Loucy (cell line): ENCODE data around the gene CACNB2.

Experiments
- H2AFZ ChIP-seq: fragments of 200-600 bp; sonication (generic); 2 replicates; pipeline ENCODE4 v1.6.0; 2016; ENCODE audit warnings: antibody characterized with exemption, mild to moderate bottlenecking, low read length, moderate library complexity
- H3F3A ChIP-seq: fragments of 200-600 bp; 2 replicates; pipeline ENCODE4 v1.6.0; 2016; ENCODE audit warnings: antibody characterized with exemption, low read depth, mild to moderate bottlenecking
- H3K27me3 ChIP-seq: fragments of 200-600 bp; sonication (generic); 2 replicates; pipeline ENCODE4 v1.6.1; 2014; ENCODE audit warnings: low read length, mild to moderate bottlenecking; ENCODE audit not compliant: insufficient read depth, poor library complexity, severe bottlenecking
- H3K36me3 ChIP-seq: fragments of 200-600 bp; sonication (generic); 2 replicates; pipeline ENCODE4 v1.6.1; 2016; ENCODE audit warnings: low read length; ENCODE audit not compliant: insufficient read depth
- H3K4me1 ChIP-seq: fragments of 200-600 bp; sonication (generic); 2 replicates; pipeline ENCODE4 v1.5.1; 2014; ENCODE audit warnings: low read length, mild to moderate bottlenecking; ENCODE audit not compliant: insufficient read depth, poor library complexity, severe bottlenecking
- H3K4me2 ChIP-seq: fragments of 200-600 bp; sonication (generic); 2 replicates; pipeline ENCODE4 v1.6.0; 2014; ENCODE audit warnings: antibody characterized with exemption, low read length, low read depth, mild to moderate bottlenecking; ENCODE audit not compliant: poor library complexity, severe bottlenecking
- H3K4me3 ChIP-seq: fragments of 200-600 bp; sonication (generic); 2 replicates; pipeline ENCODE4 v1.5.1; 2014; ENCODE audit warnings: low read length, mild to moderate bottlenecking, mixed read lengths; ENCODE audit not compliant: poor library complexity, severe bottlenecking
- H3K79me2 ChIP-seq: fragments of 200-600 bp; sonication (generic); 2 replicates; pipeline ENCODE4 v1.6.1; 2014; ENCODE audit warnings: low read length; ENCODE audit not compliant: insufficient read depth
- H3K9ac ChIP-seq: fragments of 200-600 bp; sonication (generic); 2 replicates; pipeline ENCODE4 v1.6.0; 2014; ENCODE audit warnings: mild to moderate bottlenecking, low read depth, low read length, moderate library complexity; ENCODE audit not compliant: poor library complexity, severe bottlenecking
- H3K9me2 ChIP-seq: fragments of 200-600 bp; sonication (generic); replicated peaks from 2 replicates; pipeline ENCODE4 v1.6.1; 2016; ENCODE audit warnings: low read depth, low read length, mixed read lengths
- H3K9me3 ChIP-seq: fragments of 200-600 bp; sonication (generic); 2 replicates; pipeline ENCODE4 v1.6.1; 2014; ENCODE audit warnings: mild to moderate bottlenecking, antibody characterized with exemption, low read length, low read depth; ENCODE audit not compliant: insufficient read depth
- H4K20me1 ChIP-seq: fragments of 200-600 bp; sonication (generic); 2 replicates; pipeline ENCODE4 v1.6.0; 2014; ENCODE audit warnings: antibody characterized with exemption, low read length, mild to moderate bottlenecking; ENCODE audit not compliant: insufficient read depth, poor library complexity, severe bottlenecking
- CTCF ChIP-seq: fragments of 200-600 bp; sonication (generic); conservative IDR thresholded peaks from 2 replicates; pipeline ENCODE4 v1.5.1; 2014; ENCODE audit warnings: mild to moderate bottlenecking, antibody characterized with exemption, low read length
- EZH2phosphoT487 ChIP-seq: fragments of 200-600 bp; IDR thresholded peaks from 2 replicates; pipeline ENCODE4 v1.6.1; 2018; ENCODE audit warnings: antibody characterized with exemption, mild to moderate bottlenecking, moderate library complexity, borderline replicate concordance

The CACNB2 gene

DNA sequence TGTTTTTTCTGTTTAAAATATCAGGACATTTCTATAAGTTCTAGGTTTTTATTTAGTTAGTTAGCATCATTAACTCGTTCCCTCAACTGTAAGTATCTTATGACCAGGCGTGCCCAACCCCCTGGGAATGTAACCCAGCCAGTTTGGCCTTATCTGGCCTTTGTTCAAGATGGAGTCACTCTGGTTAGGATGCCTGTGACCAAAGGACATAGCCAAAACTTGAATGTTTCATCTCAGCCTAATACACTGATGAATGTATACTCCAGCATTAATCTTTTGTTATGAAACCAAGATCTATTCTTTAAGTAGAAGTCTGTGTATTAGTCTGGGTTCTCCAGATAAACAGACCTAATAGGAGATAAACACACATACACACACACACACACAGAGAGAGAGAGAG lies 279.7 kb downstream of the CACNB2 start:
- Histone ChIP-seq H3K4me2 (no peak overlapping the region), H3K36me3 (no peaks in the 10 kb centered on the region), H3K9me2 (no peaks in the 10 kb centered on the region), H2AFZ (no peak overlapping the region), H3K27me3 (no peaks in the 10 kb centered on the region), H3K4me1 (no peaks in the 10 kb centered on the region), H3F3A (no peaks in the 10 kb centered on the region), H3K79me2 (no peaks in the 10 kb centered on the region), H3K4me3 (no peak overlapping the region), H3K9ac (no peak overlapping the region), H3K9me3 (no peaks in the 10 kb centered on the region), H4K20me1 (no peaks in the 10 kb centered on the region)
- TF ChIP-seq EZH2phosphoT487 = no peak
- TF ChIP-seq CTCF = no peak

DNA sequence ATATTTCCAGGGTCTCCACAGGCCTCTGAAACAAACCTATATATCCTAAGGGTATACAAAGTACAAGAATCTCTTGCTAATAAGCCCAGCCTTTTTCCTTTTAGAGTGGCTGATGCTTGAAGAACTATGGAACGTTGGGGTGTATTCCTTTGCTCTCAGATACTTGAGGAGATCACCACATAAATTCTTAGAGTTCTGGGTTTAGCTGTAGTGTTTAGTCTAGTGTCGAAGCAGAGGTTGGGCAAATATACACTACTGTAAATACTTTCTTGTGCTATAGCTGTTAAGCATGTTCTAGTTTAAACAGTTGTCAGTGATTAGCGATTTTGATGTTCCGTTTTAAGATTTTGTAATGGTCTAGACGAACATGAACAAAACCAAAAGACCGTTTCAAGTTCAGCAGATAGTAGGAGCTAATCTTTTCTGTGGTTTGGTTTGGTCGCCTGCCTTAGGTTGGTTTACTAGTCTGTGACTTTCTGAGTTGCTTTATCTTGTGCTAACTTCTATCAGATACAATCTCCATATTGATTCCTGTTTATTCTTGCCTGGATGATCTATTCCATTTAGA lies 281.6 kb downstream of the CACNB2 start:
- no peaks in the 10 kb centered on the region for H3F3A ChIP-seq
- no peaks in the 10 kb centered on the region for H3K4me1 ChIP-seq
- H3K9me3 ChIP-seq = no peaks in the 10 kb centered on the region
- no peak overlapping the region for H3K9ac ChIP-seq
- no peaks in the 10 kb centered on the region for H3K9me2 ChIP-seq
- H3K27me3 ChIP-seq = no peaks in the 10 kb centered on the region
- no peaks in the 10 kb centered on the region for H3K79me2 ChIP-seq
- no peaks in the 10 kb centered on the region for H4K20me1 ChIP-seq
- TF ChIP-seq CTCF (no peak), EZH2phosphoT487 (no peak)
- H2AFZ ChIP-seq = no peak overlapping the region
- H3K36me3 ChIP-seq = no peaks in the 10 kb centered on the region
- H3K4me3 ChIP-seq = no peak overlapping the region
- H3K4me2 ChIP-seq = no peak overlapping the region

- no peaks in the 10 kb centered on the region for H3K9me2 ChIP-seq
- no peaks in the 10 kb centered on the region for H3K9me3 ChIP-seq
- H2AFZ ChIP-seq = no peak overlapping the region
- H3K4me3 ChIP-seq = no peak overlapping the region
- H3K4me1 ChIP-seq = no peaks in the 10 kb centered on the region
- no peaks in the 10 kb centered on the region for H4K20me1 ChIP-seq
- H3K79me2 ChIP-seq = no peaks in the 10 kb centered on the region
- H3K4me2 ChIP-seq = no peak overlapping the region
- H3K27me3 ChIP-seq = no peaks in the 10 kb centered on the region
- H3F3A ChIP-seq = no peaks in the 10 kb centered on the region
- no peaks in the 10 kb centered on the region for H3K36me3 ChIP-seq
- H3K9ac ChIP-seq = no peak overlapping the region
- TF ChIP-seq EZH2phosphoT487 (no peak), CTCF (no peak)
Observed at GRCh38 chr10:18423058-18423637, 282.9 kb downstream of the CACNB2 start.
